ENCODE results near the gene SEMA3F.

DNA sequence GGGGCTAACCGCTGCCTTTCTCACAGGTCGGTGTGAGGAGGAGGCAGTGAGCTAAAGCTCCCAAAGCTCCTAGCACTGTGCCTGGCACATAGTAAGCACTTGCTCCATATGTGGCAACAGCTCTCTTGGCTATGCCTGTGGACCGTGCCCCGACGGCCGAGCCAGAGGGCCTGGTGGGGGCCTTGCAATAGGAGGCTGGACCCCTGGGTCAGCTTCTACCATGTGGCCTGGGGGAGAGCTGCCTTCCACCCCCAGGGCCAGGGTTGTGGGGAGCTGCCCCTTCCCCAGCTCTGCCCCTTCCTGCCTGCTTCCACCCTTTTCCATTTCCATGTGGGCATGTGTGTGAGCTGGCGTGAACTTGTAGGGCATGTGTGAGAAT is 19.4 kb downstream of the SEMA3F start:
- TF ChIP-seq, protein P1, sequence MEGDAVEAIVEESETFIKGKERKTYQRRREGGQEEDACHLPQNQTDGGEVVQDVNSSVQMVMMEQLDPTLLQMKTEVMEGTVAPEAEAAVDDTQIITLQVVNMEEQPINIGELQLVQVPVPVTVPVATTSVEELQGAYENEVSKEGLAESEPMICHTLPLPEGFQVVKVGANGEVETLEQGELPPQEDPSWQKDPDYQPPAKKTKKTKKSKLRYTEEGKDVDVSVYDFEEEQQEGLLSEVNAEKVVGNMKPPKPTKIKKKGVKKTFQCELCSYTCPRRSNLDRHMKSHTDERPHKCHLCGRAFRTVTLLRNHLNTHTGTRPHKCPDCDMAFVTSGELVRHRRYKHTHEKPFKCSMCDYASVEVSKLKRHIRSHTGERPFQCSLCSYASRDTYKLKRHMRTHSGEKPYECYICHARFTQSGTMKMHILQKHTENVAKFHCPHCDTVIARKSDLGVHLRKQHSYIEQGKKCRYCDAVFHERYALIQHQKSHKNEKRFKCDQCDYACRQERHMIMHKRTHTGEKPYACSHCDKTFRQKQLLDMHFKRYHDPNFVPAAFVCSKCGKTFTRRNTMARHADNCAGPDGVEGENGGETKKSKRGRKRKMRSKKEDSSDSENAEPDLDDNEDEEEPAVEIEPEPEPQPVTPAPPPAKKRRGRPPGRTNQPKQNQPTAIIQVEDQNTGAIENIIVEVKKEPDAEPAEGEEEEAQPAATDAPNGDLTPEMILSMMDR (IDR thresholded peaks at IDR 0.05), result no peak
- no peak for TF ChIP-seq POLR2A (IDR thresholded peaks at IDR 0.05)
